IgD-negative memory B cell (primary cell): ENCODE results near the gene RAB3IL1. TPM values are rescaled to one million over a fixed set of nuclear protein-coding genes. Genes with fewer than 3 reads are reported as not detected.
A peak's percentile ranks its signal among the peaks of the same experiment; 100 is the strongest.
"Not testable (repeated sequence)": the region's sequence is repeated elsewhere in the genome, so short reads cannot be mapped to it uniquely, and the experiment has no call there.

Experiments
- H3K27ac Mint-ChIP-seq, 3 donors: one replicate each; pipeline ENCODE4 v1.8.0; 2020 to 2022; ENCODE audit warnings: mild to moderate bottlenecking in 3 of 3, mixed read lengths in 3 of 3, moderate library complexity in 1 of 3
- H3K27me3 Mint-ChIP-seq: one replicate; pipeline ENCODE4 v1.8.0; 2021; ENCODE audit warnings: mixed read lengths
- H3K36me3 Mint-ChIP-seq: one replicate; pipeline ENCODE4 v1.8.0; 2020; ENCODE audit warnings: mild to moderate bottlenecking, mixed read lengths
- H3K4me1 Mint-ChIP-seq, 3 donors: one replicate each; pipeline ENCODE4 v1.8.0; 2020 to 2022; ENCODE audit warnings: mixed read lengths in 3 of 3, mild to moderate bottlenecking in 1 of 3
- H3K4me3 Mint-ChIP-seq, 4 donors: one replicate each; pipeline ENCODE4 v1.8.0; 2020 to 2022; ENCODE audit warnings: mild to moderate bottlenecking in 4 of 4, mixed read lengths in 4 of 4, moderate library complexity in 3 of 4
- H3K9me3 Mint-ChIP-seq, 3 donors: one replicate each; pipeline ENCODE4 v1.8.0; 2020 to 2021; ENCODE audit warnings: mixed read lengths in 3 of 3, mild to moderate bottlenecking in 1 of 3
- polyA plus RNA-seq: library from polyadenylated mRNA; unstranded; fragments of 300-500 nt; fragmentation: Illumina TruSeq; gene quantifications from one replicate; pipeline ENCODE4 v1.2.3, GENCODE V29; 2021

RAB3IL1 gene
- polyA plus RNA-seq, 1 donor from 2014 or later = not detected

- Mint-ChIP-seq H3K4me1 (peaks cover 21 to 40% (median 25%) of the 10 kb centered on the region in 3 donors), H3K27ac (no peak overlapping the region), H3K36me3 (peaks cover 2% of the 10 kb centered on the region), H3K9me3 (no peaks in the 10 kb centered on the region), H3K4me3 (no peak overlapping the region), H3K27me3 (no peaks in the 10 kb centered on the region)
Observed at GRCh38 chr11:61883947-61884346, 33.4 kb downstream of the RAB3IL1 start.

DNA sequence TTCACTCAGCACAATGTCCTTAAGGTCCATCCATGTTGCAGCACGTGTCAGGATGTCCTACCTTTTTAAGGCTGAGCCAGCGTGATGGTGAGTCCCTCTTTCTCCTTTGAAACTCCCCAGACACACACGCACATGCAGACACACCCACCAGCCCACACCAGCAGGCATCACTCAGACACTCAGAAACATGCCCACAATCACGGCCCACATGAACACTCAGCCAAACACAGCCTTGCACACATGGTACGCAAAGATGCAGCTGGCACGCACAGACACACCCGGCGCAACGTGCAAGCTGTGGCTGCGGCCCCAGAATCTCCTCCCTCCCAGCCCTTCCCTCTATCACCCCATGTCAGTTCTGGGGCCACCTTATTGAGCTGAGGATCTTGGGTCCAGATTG is 34.0 kb downstream of the RAB3IL1 start:
- Mint-ChIP-seq H3K4me3 (peak overlapping the region in 1 of 4 donors; percentile 56), H3K9me3 (no peaks in the 10 kb centered on the region), H3K4me1 (peaks cover 22 to 40% (median 25%) of the 10 kb centered on the region in 3 donors), H3K27me3 (no peaks in the 10 kb centered on the region), H3K36me3 (peaks cover 2% of the 10 kb centered on the region), H3K27ac (peak overlapping the region; percentile 8 to 33 (median 14))

GRCh38 chr11:61882879-61883278 is 34.5 kb downstream of the RAB3IL1 start:
- H3K27ac Mint-ChIP-seq = peak overlapping the region; percentile 8 to 33 (median 14)
- H3K27me3 Mint-ChIP-seq = no peaks in the 10 kb centered on the region
- peaks cover 22 to 40% (median 25%) of the 10 kb centered on the region in 3 donors for H3K4me1 Mint-ChIP-seq
- H3K4me3 Mint-ChIP-seq = peak overlapping the region in 1 of 4 donors; percentile 56
- H3K9me3 Mint-ChIP-seq = no peaks in the 10 kb centered on the region
- peaks cover 2% of the 10 kb centered on the region for H3K36me3 Mint-ChIP-seq

DNA sequence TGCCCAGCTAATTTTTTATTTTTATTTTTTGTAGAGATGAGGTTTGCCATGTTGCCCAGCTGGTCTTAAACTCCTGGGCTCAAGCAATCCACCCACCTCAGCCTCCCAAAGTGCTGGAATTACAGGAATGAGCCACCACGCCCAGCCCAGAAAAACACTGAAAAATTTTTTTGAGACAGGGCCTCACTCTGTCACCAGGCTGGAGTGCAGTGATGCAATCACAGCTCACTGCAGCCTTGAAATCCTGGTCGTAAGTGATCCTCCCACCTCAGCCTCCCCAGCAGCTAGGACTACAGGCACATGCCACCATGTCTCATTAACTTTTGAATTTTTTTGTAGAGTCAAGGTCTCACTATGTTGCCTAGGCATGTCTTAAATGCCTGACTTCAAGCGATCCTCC is 35.1 kb downstream of the RAB3IL1 start:
- H3K4me3 Mint-ChIP-seq, H3K27me3 Mint-ChIP-seq, H3K36me3 Mint-ChIP-seq, H3K9me3 Mint-ChIP-seq, H3K27ac Mint-ChIP-seq: not testable (repeated sequence)
- peaks cover 22 to 37% (median 22%) of the 10 kb centered on the region in 3 donors for H3K4me1 Mint-ChIP-seq

DNA sequence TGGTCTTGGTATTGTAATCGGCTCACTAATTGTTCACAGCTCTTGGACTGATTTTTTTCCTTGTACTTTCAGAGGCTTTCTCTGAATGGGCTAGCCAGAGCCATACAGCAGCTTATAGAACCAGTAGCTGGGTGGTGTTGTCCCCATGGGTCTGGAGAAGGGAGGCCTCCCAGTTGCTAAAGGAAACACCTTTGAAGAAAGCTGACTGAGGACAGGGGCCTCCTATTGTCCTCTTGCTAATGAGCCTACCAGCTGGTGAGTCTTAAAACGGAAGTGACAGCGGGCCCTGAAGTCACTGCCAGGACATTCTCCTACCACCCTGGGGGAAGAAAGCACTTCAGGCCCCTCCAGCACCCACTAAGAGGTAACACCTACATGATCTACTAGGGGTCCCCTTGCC is 36.0 kb downstream of the RAB3IL1 start:
- H3K27me3 Mint-ChIP-seq = no peaks in the 10 kb centered on the region
- peaks cover 22 to 36% (median 22%) of the 10 kb centered on the region in 3 donors for H3K4me1 Mint-ChIP-seq
- H3K9me3 Mint-ChIP-seq = no peaks in the 10 kb centered on the region
- H3K4me3 Mint-ChIP-seq = peak overlapping the region; percentile 18 to 74 (median 58)
- H3K27ac Mint-ChIP-seq = peak overlapping the region in 2 of 3 donors; percentile 46 to 67
- peaks cover 2% of the 10 kb centered on the region for H3K36me3 Mint-ChIP-seq

- Mint-ChIP-seq H3K9me3 (no peaks in the 10 kb centered on the region), H3K27me3 (no peaks in the 10 kb centered on the region), H3K27ac (peak overlapping the region; percentile 67 to 94 (median 88)), H3K4me3 (peak overlapping the region; percentile 73 to 98 (median 92)), H3K4me1 (peaks cover 22 to 36% (median 22%) of the 10 kb centered on the region in 3 donors), H3K36me3 (peaks cover 2% of the 10 kb centered on the region)
Observed at GRCh38 chr11:61880454-61880853, 36.9 kb downstream of the RAB3IL1 start.

DNA sequence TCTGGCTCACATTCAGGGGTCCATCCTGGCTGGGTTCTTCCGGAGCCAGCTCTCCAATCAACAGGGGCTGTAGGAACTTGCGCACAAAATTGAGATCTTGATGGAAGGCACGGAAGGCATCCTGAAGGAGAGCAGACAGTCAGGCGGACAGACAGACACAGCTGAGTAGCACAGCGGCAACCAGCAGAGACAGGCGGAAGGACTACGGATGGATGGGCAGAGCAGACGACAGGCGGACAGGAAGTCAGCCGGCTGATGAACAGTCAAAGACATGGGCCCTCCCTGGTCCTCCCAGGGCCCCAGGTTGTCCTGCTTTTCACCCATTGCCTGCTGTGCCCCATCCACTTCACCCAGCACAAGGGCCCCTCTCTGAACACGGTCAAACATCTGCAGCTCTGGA is 37.3 kb downstream of the RAB3IL1 start:
- peak overlapping the region; percentile 73 to 98 (median 92) for H3K4me3 Mint-ChIP-seq
- H3K4me1 Mint-ChIP-seq = peaks cover 22 to 36% (median 22%) of the 10 kb centered on the region in 3 donors
- H3K27me3 Mint-ChIP-seq = no peaks in the 10 kb centered on the region
- H3K9me3 Mint-ChIP-seq = no peaks in the 10 kb centered on the region
- H3K36me3 Mint-ChIP-seq = peaks cover 2% of the 10 kb centered on the region
- peak overlapping the region; percentile 67 to 94 (median 88) for H3K27ac Mint-ChIP-seq

DNA sequence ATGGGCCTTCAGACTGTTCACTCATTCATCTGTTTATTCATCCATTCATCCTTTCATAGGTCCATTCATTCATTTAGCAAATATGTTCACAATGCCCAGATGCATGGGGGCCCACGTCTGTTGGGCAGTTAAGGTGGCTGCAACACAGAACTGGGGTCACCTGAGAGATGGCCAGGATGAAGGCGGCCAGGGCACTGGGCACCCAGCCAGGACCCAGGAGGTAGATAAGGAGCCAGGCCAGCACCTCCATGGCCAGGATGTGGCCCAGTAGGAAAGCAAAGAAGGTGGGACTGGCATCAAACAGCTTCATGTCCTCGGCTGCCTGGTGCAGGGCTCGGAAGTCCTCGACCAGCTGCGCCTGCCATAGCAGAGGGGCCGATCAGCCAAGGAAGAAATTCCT is 38.2 kb downstream of the RAB3IL1 start:
- no peaks in the 10 kb centered on the region for H3K27me3 Mint-ChIP-seq

GRCh38 chr11:61875698-61876097 is 41.7 kb downstream of the RAB3IL1 start:
- Mint-ChIP-seq H3K27me3 (no peaks in the 10 kb centered on the region), H3K4me1 (peaks cover 15 to 21% (median 17%) of the 10 kb centered on the region in 3 donors), H3K27ac (no peak overlapping the region), H3K4me3 (no peak overlapping the region), H3K9me3 (no peaks in the 10 kb centered on the region), H3K36me3 (peaks cover 2% of the 10 kb centered on the region)

More for the DNA sequence above, 38.2 kb downstream of the RAB3IL1 start:
- Mint-ChIP-seq H3K27ac (peak overlapping the region in 2 of 3 donors; percentile 67 to 84), H3K4me3 (peak overlapping the region in 3 of 4 donors; percentile 66 to 96 (median 73)), H3K36me3 (peaks cover 2% of the 10 kb centered on the region), H3K4me1 (peaks cover 22 to 34% (median 22%) of the 10 kb centered on the region in 3 donors), H3K9me3 (no peaks in the 10 kb centered on the region)

GRCh38 chr11:61874853-61875252 is 42.5 kb downstream of the RAB3IL1 start:
- H3K27me3 Mint-ChIP-seq = no peaks in the 10 kb centered on the region
- H3K36me3 Mint-ChIP-seq = peaks cover 2% of the 10 kb centered on the region
- H3K4me1 Mint-ChIP-seq = peaks cover 6 to 12% (median 9%) of the 10 kb centered on the region in 3 donors
- no peaks in the 10 kb centered on the region for H3K9me3 Mint-ChIP-seq
- no peak overlapping the region for H3K27ac Mint-ChIP-seq
- H3K4me3 Mint-ChIP-seq = peak overlapping the region in 1 of 4 donors; percentile 20

DNA sequence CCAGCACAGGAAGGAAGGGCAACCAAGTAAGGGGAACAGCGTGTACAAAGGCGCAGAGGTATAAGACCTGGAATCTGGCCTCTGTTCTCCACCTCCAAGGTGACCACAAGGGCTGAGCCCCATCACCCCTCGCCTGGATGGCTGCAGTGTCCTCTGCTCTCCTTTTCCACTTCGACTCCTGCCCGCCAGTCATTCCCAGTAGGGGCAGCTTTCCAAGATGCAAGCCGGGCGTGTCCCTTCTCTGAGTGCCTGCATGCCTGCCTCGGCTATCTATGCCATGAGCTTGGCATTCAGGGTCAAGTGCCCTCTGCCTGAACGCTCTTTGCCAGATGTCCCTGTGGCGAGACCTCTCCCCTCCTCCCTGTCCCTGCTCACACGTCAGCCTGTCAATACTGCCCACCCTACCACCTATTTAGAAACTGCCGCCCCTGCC is 43.0 kb downstream of the RAB3IL1 start:
- no peaks in the 10 kb centered on the region for H3K27me3 Mint-ChIP-seq
- H3K4me1 Mint-ChIP-seq = peaks cover 4 to 8% (median 8%) of the 10 kb centered on the region in 3 donors
- H3K27ac Mint-ChIP-seq = no peak overlapping the region
- H3K9me3 Mint-ChIP-seq = no peaks in the 10 kb centered on the region
- peak overlapping the region in 1 of 4 donors; percentile 68 for H3K4me3 Mint-ChIP-seq
- peaks cover 2% of the 10 kb centered on the region for H3K36me3 Mint-ChIP-seq

- Mint-ChIP-seq H3K27ac (no peak overlapping the region), H3K4me1 (peaks cover 2 to 6% (median 5%) of the 10 kb centered on the region in 3 donors), H3K9me3 (no peaks in the 10 kb centered on the region), H3K4me3 (no peak overlapping the region), H3K36me3 (peaks cover 2% of the 10 kb centered on the region), H3K27me3 (no peaks in the 10 kb centered on the region)
Observed at GRCh38 chr11:61873588-61874376, 43.6 kb downstream of the RAB3IL1 start.

DNA sequence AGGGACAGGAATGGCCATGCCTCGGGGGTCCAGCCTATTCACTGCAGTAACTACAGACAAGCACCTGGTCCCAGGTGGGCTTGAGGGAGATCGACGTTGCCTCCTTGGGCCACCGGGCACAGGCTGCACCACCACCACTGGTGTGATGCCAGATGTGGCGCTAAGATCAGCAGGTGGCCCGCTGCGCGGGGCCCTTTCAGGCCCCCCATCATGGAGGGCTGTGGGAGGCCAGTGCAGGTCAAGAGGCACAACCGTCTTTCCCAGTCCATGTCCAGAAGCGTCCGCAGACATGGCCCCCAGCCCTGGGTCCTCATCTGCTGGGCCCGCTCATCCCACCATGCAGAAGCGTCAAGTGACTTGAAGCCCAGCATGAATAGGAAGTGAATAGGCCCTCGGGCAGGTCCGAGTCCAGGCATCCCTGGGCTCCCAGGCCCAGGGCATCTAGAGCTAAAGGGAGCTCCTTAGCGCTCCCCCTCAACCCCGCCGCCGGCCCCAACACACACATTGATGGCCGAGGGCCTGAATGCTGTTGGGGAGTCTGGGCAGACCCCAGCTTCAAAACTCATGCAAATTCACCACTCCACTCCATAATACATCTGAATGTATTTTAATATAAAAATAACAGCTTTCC is 44.3 kb downstream of the RAB3IL1 start:
- Mint-ChIP-seq H3K36me3 (peaks cover 2% of the 10 kb centered on the region), H3K27me3 (no peaks in the 10 kb centered on the region), H3K9me3 (no peaks in the 10 kb centered on the region), H3K4me3 (no peak overlapping the region), H3K4me1 (peaks cover 2 to 6% (median 5%) of the 10 kb centered on the region in 3 donors), H3K27ac (no peak overlapping the region)

- peaks cover 2% of the 10 kb centered on the region for H3K36me3 Mint-ChIP-seq
- peaks cover 2 to 6% (median 5%) of the 10 kb centered on the region in 3 donors for H3K4me1 Mint-ChIP-seq
- no peaks in the 10 kb centered on the region for H3K9me3 Mint-ChIP-seq
- H3K4me3 Mint-ChIP-seq = peak overlapping the region in 2 of 4 donors; percentile 9 to 89
- peak overlapping the region; percentile 3 to 90 (median 63) for H3K27ac Mint-ChIP-seq
- H3K27me3 Mint-ChIP-seq = no peaks in the 10 kb centered on the region
Observed at GRCh38 chr11:61871158-61871597, 46.2 kb downstream of the RAB3IL1 start.

DNA sequence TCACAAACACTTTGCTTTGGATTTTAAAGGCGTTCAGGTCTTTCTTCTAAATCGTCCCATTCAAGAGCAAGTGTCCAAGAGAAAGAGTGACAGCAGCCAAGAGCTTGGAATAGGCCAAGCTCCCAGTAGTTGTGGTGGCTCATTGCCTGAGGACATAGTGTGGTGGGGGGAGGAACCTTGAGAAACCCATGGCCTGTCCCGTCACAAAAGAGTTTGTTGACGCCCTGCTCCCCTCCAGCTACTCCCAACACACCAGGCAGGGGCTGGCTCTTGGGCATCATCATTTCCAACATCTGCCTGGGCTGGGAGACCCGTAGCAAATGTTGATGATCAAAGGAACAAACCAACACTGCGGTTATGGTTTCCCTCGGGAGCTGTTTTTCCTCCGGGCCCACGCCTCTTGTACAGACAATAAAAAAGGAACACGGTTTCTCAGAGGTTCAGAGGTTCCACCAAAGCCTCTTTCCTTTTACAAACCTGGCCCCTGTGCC is 46.8 kb downstream of the RAB3IL1 start:
- no peak overlapping the region for H3K4me3 Mint-ChIP-seq
- H3K36me3 Mint-ChIP-seq = peaks cover 2% of the 10 kb centered on the region
- H3K9me3 Mint-ChIP-seq = no peaks in the 10 kb centered on the region
- H3K27ac Mint-ChIP-seq = no peak overlapping the region
- H3K27me3 Mint-ChIP-seq = no peaks in the 10 kb centered on the region
- peaks cover 2 to 6% (median 5%) of the 10 kb centered on the region in 3 donors for H3K4me1 Mint-ChIP-seq
